ENCODE results near the gene PCGF6.
"Not testable (repeated sequence)": the region's sequence is repeated elsewhere in the genome, so short reads cannot be mapped to it uniquely, and the experiment has no call there.

PCGF6 gene

DNA sequence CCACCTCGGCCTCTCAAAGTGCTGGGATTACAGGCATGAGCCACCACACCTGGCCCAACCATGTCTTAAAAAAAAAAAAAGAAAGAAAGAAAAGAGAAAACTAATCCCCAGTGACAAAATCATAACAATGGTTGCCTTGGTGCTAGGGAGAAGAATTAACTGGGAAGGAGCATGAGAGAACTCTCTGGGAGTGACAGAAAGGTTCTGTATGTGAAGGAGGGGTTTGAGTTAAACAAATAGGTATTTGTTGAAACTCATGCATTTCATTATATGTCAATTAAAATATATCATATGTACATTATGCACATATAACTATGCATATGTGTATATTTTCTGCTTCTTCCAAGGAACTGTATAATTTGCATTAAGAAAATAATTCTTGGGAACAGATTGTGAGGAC is 40.7 kb downstream of the PCGF6 start:
- DNase-seq = no peak

DNA sequence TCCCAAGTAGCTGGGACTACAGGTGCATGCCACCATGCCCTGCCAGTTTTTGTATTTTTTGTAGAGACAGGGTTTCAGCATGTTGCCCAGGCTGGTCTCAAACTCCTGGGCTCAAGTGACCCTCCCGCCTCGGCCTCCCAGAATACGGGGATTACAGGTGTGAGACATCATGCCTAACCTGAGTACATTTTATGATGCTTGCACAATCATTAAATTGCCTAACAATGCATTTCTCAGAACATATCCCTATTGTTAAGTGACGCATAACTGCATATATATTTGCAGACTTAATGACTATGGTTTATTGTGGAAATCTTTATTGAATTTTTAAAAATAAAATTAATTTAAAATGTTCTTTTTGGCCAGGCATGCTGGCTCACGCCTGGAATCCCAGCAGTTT is 43.3 kb downstream of the PCGF6 start:
- DNase-seq = no peak

DNA sequence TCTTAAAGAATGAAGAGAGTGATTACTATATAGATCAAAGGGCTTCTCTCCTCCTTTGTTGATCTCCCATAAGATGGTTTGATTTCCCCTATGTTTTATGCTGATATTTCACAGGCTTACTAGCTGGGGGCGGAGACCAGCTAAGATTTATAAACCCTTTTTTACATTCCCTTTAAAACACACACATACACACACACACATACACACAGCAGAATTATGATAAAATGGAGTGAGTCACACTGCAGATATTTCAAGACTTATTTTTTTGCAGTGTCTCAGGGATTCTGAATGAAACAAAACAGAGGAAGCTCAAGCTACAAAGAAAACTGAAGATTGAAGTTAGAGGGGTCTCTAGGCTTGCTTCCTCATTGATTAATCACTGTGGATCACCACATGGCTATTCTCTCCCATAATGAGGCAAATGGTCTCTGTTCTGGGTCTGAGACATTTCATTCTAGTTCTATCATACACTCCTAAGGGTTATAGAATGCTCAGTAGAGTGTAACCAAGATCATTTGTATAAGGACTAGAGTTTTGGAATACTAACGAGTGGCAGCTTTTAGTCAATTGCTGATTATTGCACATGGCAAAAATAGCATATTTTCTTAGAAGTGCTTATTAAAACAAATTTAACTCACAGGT is 55.4 kb downstream of the PCGF6 start:
- DNase-seq = no peak

DNA sequence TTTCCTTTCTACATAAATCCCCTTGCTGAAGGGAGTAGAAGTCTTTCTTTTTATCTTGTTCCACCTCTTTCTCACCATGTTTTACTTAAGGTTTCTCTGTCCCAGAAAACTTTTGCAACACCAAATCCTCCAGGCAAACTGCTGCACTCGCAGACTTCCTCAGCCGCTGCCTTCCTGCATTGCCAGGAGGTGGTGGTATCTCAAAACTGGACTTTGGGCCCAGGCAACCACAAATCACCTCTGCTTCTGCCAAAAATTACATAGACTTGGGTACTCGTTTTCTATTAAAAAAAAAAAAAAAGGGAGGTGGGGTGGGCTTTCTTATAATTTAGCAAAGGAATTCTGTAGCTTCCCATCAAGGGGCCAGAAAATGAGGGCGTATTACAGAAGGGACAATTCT is 59.4 kb downstream of the PCGF6 start:
- no peak for DNase-seq

DNA sequence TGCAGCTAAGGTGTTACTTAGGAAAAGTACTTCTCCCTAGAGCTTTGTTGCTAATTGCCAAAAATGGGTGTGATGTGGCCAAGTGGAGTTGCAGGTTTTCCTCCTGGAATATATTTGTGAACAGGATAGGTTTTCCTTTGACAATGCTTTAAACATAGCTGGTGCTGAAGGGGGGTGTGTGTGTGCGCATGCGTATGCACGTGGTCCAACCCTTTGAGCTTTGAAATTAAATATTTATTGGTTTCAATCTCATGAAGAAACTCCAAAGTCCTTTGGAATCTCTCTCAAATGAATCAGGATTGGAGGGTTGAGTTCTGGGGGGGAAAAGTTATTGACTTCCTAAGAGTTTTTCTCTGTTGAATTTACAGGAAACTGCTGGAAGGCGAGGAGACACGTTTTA is 62.9 kb downstream of the PCGF6 start:
- no peak for DNase-seq

DNA sequence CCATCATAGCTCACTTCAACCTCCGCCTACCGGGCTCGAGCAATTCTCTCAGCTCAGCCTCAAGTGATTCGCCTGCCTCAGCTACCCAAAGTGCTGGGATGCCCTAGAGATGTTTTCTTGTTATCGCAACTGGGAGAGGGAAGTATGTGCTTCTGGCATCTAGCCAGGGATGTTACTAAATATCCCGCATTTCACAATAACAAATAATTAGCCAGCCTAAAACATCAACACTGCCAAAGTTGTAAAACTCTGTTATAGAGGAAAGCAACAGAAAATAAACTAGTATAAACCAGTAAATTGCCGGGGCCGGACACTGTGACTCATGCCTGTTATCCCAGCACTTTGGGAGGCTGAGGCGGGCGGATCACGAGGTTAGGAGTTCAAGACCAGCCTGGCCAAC is 66.8 kb downstream of the PCGF6 start:
- no peak for DNase-seq

DNA sequence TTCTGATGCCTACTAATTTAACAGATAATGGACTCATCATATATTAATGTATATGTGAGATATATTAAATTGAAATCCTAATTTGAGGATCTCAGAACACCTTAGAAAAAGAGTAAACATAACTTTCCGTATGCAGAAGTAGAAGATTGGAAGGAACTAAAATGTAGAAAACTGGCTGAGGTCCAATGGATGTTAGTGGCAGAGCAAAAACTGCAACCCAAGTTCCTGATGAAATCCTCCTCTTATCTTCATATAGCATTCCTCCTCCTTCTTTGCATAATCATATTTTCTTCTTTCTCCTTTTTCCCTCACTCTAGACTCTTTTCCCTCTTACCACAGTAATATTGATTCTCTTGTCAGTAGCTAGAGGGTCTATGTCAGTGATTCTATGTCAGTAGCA is 68.0 kb downstream of the PCGF6 start:
- no peak for DNase-seq

DNA sequence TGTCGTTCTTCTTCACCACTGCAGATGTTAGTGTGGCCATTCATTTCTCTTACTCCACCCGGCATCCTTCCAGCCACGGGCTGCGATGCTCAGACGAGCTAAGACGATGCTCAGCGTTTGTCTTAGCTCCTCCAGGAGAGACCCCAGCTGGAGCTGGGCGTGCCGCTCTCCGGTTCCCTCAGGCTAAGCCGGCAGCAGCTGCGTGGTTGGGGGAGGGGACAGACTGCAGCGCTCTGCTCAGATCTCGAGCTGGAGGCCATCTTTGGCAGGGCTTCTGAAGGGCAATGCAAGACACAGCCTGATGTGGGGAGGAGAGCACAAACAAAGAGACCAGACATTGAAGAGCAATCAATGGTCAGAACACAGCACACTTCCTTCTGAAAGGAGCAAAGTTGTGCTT is 69.2 kb downstream of the PCGF6 start:
- DNase-seq = peak; percentile 51

DNA sequence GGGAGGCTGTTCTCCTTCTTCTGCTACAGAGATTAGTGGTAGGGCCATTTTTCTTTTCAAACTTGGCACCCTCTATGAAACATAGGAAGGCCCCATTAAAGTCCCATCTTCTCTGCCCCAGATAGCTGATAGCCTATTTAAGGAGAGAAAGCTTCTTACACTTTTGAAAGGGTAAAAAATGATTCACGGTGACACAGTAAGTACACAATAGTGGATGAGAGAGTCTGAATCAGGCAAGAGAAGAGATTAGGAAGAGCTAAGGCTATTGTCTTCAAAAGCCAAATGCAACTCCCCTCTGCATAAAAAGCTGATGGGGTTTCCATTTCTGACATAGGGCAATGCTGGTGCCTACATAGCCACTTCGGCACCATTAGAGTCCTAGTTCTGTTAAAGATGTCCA is 70.4 kb downstream of the PCGF6 start:
- DNase-seq = no peak

DNA sequence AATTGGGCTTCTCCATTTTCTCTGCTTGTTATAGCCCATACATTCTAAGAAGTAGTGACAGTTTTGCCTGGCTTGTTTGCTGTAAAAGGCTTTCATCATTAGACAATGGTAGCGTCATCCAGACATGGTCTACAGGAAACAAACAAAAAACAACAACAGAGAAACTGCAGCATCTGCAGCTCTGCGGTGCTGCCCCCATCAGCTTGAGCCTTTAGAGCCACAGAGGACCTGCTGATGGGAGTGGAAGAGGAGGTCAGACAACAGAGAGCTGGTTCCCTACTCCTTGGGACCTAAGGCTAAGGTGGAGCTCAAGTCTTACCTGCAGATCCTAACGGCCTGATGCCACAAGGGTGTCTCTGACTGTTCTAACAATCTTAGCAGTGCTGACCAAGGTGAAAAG is 70.9 kb downstream of the PCGF6 start:
- DNase-seq = no peak

DNA sequence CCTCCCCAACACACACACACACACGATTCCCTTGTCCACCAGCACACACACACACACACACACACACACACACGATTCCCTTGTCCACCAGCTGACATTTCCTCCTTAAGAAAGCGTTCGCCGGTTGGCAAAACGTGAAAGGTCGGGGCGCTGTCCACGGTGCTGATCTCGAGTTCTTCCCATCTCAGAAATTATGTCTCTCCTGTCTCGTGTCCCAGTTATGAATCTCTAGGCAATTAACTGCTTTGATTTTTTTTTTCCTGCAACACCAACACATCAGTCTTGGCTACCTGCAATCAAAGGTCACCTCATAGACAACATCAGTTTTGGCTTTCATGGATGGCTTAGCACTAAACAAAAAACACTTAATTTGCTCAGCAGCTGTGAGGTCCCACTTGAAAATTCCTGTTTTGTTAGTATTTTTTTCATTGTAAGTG is 72.1 kb downstream of the PCGF6 start:
- DNase-seq = peak; percentile 20

DNA sequence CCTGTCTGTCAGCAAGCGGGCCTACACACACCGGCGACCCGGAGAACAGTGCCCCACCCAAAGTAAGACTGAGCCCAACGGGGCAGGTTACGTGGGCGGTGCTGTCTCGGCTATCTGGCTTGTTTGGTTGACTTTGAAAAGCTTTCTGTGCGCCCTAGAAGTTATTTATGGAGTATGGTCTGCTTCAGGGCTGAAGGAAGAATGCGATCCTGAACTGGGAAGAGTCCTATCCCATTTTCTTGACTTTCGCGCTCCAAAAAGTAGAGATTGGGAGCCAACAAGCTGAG is 72.5 kb downstream of the PCGF6 start:
- DNase-seq = no peak

DNA sequence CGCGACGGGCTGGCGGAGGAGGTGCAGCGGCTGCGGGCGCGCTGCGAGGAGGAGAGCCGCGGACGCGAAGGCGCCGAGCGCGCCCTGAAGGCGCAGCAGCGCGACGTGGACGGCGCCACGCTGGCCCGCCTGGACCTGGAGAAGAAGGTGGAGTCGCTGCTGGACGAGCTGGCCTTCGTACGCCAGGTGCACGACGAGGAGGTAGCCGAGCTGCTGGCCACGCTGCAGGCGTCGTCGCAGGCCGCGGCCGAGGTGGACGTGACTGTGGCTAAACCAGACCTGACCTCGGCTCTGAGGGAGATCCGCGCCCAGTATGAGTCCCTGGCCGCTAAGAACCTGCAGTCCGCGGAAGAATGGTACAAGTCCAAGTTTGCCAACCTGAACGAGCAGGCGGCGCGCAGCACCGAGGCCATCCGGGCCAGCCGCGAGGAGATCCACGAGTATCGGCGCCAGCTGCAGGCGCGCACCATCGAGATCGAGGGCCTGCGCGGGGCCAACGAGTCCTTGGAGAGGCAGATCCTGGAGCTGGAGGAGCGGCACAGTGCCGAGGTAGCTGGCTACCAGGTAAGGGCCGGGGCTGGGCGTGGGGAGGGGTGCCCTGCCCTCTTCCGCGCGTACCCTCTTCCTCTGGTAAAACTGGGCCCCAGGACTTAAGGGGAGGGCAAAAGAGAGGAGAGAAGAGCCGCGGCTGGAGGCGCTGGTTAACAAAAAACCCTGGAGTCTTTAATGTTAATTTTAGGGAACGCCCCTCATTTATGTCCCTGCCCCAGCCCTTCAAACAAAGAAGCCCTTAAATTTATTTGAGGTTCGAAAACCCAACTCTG is 73.0 kb downstream of the PCGF6 start:
- DNase-seq = no peak

DNA sequence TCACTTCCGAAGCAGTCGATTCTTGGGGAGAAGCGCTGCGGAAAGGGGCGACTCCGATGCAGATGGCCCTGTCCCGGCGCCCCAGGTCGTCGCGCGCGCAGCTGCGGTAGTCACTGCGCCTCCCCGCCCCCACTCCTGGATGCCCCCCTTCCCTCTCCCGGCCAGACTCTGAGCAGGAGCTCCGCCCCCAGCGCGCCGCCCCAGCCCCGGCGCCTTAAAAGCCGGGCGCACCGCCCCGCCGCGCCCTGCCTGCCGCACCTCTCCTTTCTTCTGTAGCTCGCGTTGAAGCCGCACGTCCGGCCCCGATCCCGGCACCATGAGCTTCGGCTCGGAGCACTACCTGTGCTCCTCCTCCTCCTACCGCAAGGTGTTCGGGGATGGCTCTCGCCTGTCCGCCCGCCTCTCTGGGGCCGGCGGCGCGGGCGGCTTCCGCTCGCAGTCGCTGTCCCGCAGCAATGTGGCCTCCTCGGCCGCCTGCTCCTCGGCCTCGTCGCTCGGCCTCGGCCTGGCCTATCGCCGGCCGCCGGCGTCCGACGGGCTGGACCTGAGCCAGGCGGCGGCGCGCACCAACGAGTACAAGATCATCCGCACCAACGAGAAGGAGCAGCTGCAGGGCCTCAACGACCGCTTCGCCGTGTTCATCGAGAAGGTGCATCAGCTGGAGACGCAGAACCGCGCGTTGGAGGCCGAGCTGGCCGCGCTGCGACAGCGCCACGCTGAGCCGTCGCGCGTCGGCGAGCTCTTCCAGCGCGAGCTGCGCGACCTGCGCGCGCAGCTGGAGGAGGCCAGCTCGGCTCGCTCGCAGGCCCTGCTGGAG is 73.8 kb downstream of the PCGF6 start, which contains the start of gene INA:
TSS of gene INA (plus strand) at position 243 of the 817 bp plus-strand sequence. CDS start at position 317, 74 bp downstream.
- peak; percentile 62 for DNase-seq

DNA sequence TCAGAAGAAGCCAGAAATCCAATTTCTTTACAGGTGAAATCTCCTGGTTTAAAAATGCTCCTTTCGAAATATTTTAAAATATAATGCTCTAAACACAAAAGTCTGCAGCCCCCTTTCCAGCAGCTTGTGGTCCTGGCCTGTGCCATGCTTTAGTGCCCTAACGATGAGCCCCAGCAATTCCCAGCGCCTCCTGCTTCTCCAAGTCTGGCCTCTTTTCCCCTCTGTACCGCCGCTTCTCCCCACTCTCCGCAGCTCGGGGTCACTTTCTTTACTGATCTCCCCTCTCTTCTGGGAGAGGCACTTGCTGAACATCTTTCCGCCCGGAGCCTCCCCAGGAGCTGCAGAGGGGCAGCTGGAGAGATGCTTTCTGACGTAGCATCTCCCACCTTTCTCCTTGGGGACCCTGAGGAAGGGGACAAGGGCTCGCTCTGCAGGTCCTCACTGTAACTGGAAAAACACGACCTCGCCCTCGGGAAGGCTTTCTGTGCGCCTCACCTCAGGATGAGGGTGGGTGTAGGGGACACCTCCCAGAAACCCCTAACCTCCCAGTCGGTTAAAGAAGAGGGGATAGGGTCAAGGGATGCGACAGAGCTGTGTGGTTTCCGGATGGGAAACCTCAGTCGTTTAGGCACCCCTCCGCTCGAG is 74.6 kb downstream of the PCGF6 start:
- DNase-seq = no peak

DNA sequence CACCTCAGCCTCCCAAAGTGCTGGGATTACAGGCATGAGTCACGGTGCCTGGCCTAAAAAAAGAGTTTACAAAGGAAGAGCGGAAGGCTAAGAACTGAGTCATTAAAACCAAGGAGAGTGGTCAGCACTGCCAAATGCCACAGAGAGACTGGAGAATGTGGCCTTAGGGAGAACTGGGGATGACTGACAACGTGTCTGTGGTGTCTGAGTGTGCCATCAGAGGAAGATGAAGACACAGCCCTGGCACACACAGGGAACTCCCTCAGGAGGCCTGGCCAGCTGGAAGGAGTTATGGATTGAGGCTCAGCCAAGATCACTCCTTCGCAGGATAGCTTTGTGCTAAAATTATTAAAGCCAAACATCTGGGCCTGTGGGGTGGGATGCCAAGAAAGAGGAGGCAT is 77.9 kb downstream of the PCGF6 start:
- no peak for DNase-seq

DNA sequence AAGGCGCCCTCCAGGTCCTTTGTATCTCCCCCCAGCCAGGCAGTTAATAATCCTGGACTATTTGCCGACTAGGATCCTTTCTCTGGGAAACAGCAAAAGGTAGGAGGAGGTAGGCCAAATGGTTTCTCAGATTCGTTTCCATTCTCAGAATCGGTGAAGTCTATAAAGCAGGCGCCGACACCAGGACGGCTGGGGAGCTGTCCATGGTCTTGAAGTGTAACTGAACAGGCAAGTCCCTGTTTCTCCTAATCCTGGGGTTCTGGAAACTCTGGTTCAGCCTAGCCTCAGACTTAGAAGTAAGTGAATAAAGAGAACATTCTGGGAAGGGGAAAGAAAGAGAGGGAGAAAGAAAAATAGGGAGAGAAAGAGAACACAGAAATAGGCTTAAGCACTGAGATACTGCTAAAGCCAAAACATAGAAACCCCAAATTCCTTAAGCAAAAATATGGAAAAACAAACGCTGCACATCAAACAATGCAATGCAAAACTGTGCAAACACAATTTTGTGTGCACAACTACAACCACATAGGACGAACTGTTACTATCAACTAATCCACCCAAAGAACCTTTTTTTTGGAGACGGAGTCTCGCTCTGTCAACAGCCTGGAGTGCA is 85.1 kb downstream of the PCGF6 start:
- DNase-seq = peak; percentile 53

DNA sequence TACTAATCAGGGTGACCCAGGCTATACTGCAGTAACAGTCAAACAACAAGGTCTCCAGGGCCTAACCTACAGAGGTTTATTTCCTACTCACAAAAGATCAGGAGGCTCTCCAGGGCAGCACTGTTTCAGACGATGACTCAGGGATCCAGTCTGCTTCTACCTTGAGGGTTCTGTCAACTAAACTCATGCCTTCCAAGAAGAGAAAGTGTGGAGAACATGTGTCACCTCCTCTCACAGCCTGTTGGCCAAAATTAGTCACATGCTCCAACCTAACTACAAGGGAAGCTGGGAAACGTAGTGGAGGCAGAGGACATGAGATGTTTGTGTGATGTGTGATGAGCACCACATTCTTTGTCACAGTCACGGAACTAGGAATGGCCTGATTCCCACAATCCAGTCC is 88.7 kb downstream of the PCGF6 start:
- no peak for DNase-seq

DNA sequence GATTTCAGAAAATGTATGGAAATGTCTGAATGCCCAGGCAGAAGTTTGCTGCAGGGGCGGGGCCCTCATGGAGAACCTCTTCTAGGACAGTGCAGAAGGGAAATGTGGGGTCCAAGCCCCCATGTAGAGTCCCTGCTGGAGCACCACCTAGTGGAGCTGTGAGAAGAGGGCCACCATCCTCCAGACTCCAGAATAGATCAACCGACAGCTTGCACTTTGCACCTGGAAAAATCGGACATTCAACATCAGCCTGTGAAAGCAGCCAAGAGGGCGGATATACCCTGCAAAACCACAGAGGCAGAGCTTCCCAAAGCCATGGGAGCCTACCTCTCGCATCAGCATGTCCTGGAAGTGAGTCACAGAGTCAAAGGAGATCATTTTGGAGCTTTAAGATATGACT is 91.0 kb downstream of the PCGF6 start:
- DNase-seq = no peak

DNA sequence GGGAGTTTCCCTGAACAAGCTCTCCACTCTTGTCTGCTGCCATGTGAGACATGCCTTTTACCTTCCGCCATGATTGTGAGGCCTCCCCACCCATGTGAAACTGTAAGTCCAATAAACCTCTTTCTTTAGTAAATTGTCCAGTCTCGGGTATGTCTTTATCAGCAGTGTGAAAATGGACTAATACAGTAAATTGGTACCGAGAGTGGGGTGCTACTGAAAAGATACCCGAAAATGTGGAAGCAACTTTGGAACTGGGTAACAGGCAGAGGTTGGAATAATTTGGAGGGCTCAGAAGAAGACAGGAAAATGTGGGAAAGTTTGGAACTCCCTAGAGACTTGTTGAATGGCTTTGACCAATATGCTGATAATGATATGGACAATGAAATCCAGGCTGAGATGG is 92.0 kb downstream of the PCGF6 start:
- DNase-seq = not testable (repeated sequence)

DNA sequence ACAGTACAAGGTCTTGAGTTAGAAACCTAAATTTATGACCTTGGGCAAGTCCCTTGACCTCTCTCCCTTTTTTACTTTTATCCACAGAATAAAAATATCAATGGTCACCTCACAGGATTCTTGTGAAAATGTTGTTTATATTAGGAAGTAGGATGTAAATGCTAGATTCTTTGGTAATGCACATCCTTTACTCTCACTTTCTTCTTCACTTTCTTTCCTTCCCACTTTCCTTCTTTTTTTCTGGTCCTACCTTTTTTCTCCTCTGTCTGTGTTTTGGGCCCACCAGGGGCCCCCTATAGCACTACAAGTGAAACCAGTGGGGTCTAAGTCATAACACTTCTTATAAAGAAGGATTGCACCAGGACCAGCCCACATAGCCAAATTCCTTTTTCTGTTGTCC is 93.1 kb downstream of the PCGF6 start:
- no peak for DNase-seq

DNA sequence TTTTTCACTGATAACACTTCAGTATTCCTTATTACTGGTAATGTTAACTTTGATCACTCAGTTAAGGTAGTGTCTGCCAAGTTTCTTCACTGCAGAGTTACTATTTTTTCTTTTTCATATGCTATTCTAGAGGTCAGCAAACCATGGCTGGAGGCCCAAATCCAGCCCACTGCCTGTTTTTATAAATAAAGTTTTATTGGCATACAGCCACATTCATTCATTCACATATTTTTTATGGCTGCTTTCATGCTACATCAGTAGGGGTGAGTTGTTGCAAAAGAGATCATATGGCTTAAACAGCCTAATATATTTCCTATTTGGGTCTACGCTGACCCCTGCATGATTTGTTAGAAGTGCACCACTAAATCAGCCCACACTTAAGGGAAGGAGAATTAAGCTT is 94.3 kb downstream of the PCGF6 start:
- no peak for DNase-seq
